ENCODE measurements around the gene PTPRK. TPM values are rescaled to one million over a fixed set of nuclear protein-coding genes. Genes with fewer than 3 reads are reported as not detected.
A peak's percentile ranks its signal among the peaks of the same experiment; 100 is the strongest.

Gene PTPRK
- total RNA-seq, 1 experiment from 2014 or later, result 89.3 TPM

- POLR2A ChIA-PET (ENCODE audit: unreplicated experiment), result no interaction called here
- Histone ChIP-seq H3K27me3 (ENCODE audit: insufficient read depth, low read depth) (no peaks in the 10 kb centered on the region), H3K36me3 (ENCODE audit: low read depth) (peaks cover 40% of the 10 kb centered on the region), H2AFZ (no peak overlapping the region), H3F3A (ENCODE audit: insufficient read depth, low read depth) (no peaks in the 10 kb centered on the region), H3K4me1 (replicated peaks; ENCODE audit: insufficient read depth) (peaks cover 11% of the 10 kb centered on the region), H3K4me2 (no peak overlapping the region), H3K27ac (no peak overlapping the region), H4K20me1 (ENCODE audit: insufficient read depth) (no peaks in the 10 kb centered on the region), H3K4me3 (no peak overlapping the region), H3K9me3 (ENCODE audit: insufficient read depth, low read depth) (no peaks in the 10 kb centered on the region; the same call in 1 of the 2 replicates), H3K79me2 (ENCODE audit: low read depth) (no peaks in the 10 kb centered on the region), H3K9me2 (ENCODE audit: insufficient read depth) (no peaks in the 10 kb centered on the region; the same call in 1 of the 2 replicates)
- TF ChIP-seq EZH2 (IDR thresholded peaks at IDR 0.05; ENCODE audit: low read depth), result no peak
- TF ChIP-seq, protein P1, sequence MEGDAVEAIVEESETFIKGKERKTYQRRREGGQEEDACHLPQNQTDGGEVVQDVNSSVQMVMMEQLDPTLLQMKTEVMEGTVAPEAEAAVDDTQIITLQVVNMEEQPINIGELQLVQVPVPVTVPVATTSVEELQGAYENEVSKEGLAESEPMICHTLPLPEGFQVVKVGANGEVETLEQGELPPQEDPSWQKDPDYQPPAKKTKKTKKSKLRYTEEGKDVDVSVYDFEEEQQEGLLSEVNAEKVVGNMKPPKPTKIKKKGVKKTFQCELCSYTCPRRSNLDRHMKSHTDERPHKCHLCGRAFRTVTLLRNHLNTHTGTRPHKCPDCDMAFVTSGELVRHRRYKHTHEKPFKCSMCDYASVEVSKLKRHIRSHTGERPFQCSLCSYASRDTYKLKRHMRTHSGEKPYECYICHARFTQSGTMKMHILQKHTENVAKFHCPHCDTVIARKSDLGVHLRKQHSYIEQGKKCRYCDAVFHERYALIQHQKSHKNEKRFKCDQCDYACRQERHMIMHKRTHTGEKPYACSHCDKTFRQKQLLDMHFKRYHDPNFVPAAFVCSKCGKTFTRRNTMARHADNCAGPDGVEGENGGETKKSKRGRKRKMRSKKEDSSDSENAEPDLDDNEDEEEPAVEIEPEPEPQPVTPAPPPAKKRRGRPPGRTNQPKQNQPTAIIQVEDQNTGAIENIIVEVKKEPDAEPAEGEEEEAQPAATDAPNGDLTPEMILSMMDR (conservative IDR thresholded peaks at IDR 0.05), result no peak
- CTCF ChIA-PET, result no interaction called here
- DNase-seq, result no peak
- intact Hi-C loops (cut with micrococcal nuclease; ENCODE audit: unreplicated experiment), result loop anchor here (5.0 kb wide), 4 partner anchors 87 to 548 kb away; no protein-coding TSS in a partner anchor
- no TSS peak for BruUV-seq (replicated peaks)
Observed at GRCh38 chr6:127969701-127970100, 550.7 kb downstream of the PTPRK start.

DNA sequence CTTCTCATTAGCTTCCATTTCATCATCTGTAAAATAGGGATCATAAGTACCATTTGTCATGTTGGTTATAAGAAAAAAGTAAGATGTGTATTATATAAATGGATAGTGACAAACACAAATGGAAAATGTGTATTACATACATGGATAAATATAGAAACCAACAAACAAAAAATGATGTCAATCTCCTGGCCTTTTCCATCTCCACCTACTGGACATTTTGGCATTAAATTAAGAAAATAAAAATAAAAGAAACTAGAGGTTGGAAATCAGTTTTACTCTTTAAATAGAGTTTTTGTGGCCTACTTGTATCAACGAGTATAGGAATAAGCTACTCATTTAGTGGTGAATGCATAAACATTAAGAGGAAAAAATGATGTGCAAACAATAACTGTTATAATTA is 552.0 kb downstream of the PTPRK start:
- H4K20me1 ChIP-seq (ENCODE audit: insufficient read depth), result no peaks in the 10 kb centered on the region
- no peak overlapping the region for H2AFZ ChIP-seq
- H3F3A ChIP-seq (ENCODE audit: insufficient read depth, low read depth), result no peaks in the 10 kb centered on the region
- BruUV-seq (replicated peaks), result no TSS peak
- no peak overlapping the region for H3K27ac ChIP-seq
- H3K9me3 ChIP-seq (ENCODE audit: insufficient read depth, low read depth), result no peaks in the 10 kb centered on the region; the same call in 1 of the 2 replicates
- peaks cover 11% of the 10 kb centered on the region for H3K4me1 ChIP-seq (replicated peaks; ENCODE audit: insufficient read depth)
- H3K27me3 ChIP-seq (ENCODE audit: insufficient read depth, low read depth), result no peaks in the 10 kb centered on the region
- H3K9me2 ChIP-seq (ENCODE audit: insufficient read depth), result no peaks in the 10 kb centered on the region
- no peak overlapping the region for H3K4me3 ChIP-seq
- TF ChIP-seq, protein P1 (conservative IDR thresholded peaks at IDR 0.05), result peak; percentile 48; the same call in 1 of the 2 replicates
- TF ChIP-seq EZH2 (IDR thresholded peaks at IDR 0.05; ENCODE audit: low read depth), result no peak
- no peaks in the 10 kb centered on the region for H3K79me2 ChIP-seq (ENCODE audit: low read depth)
- H3K4me2 ChIP-seq, result no peak overlapping the region
- CTCF ChIA-PET, result interaction anchor here (0.6 kb wide), 1 partner anchor 20 kb away, joined by 5 read pairs; no protein-coding TSS in a partner anchor
- H3K36me3 ChIP-seq (ENCODE audit: low read depth), result peaks cover 36% of the 10 kb centered on the region
- POLR2A ChIA-PET (ENCODE audit: unreplicated experiment), result no interaction called here
- DNase-seq, result no peak
- intact Hi-C loops (cut with micrococcal nuclease; ENCODE audit: unreplicated experiment), result no loop called here

GRCh38 chr6:127967708-127968107 is 552.7 kb downstream of the PTPRK start:
- no TSS peak for BruUV-seq (replicated peaks)
- Histone ChIP-seq H3K9me2 (ENCODE audit: insufficient read depth) (no peaks in the 10 kb centered on the region), H3K27ac (no peak overlapping the region), H2AFZ (no peak overlapping the region), H3K4me1 (replicated peaks; ENCODE audit: insufficient read depth) (peaks cover 10% of the 10 kb centered on the region), H4K20me1 (ENCODE audit: insufficient read depth) (no peaks in the 10 kb centered on the region), H3K79me2 (ENCODE audit: low read depth) (no peaks in the 10 kb centered on the region), H3F3A (ENCODE audit: insufficient read depth, low read depth) (no peaks in the 10 kb centered on the region), H3K27me3 (ENCODE audit: insufficient read depth, low read depth) (no peaks in the 10 kb centered on the region), H3K4me2 (no peak overlapping the region), H3K36me3 (ENCODE audit: low read depth) (peaks cover 32% of the 10 kb centered on the region), H3K4me3 (no peak overlapping the region), H3K9me3 (ENCODE audit: insufficient read depth, low read depth) (no peaks in the 10 kb centered on the region; the same call in 1 of the 2 replicates)
- no peak for DNase-seq
- ChIA-PET POLR2A (ENCODE audit: unreplicated experiment) (no interaction called here), CTCF (no interaction called here)
- intact Hi-C loops (cut with micrococcal nuclease; ENCODE audit: unreplicated experiment), result no loop called here
- TF ChIP-seq, protein P1 (conservative IDR thresholded peaks at IDR 0.05), result no peak
- no peak for TF ChIP-seq EZH2 (IDR thresholded peaks at IDR 0.05; ENCODE audit: low read depth)
